GM12891 (cell line): ENCODE measurements around the gene KDM3B.

Experiments used
- PAX5 ChIP-seq: IDR thresholded peaks from 2 replicates; pipeline ENCODE4 v1.6.1; 2011; ENCODE audit warnings: low read length, moderate library complexity, mild to moderate bottlenecking; ENCODE audit not compliant: insufficient read depth, severe bottlenecking
- POLR2A ChIP-seq: IDR thresholded peaks from 2 replicates; pipeline ENCODE4 v1.6.1; 2011; ENCODE audit warnings: low read depth, low read length, control low read depth
- POLR2AphosphoS5 ChIP-seq: IDR thresholded peaks from 2 replicates; pipeline ENCODE4 v1.6.1; 2011; ENCODE audit warnings: low read depth, low read length, control low read depth
- TAF1 ChIP-seq: IDR thresholded peaks from 2 replicates; pipeline ENCODE4 v1.6.1; 2011; ENCODE audit warnings: low read depth, low read length, control low read depth

- TF ChIP-seq POLR2AphosphoS5, result no peak; the same call in 1 of the 2 replicates
- no peak for TF ChIP-seq POLR2A
- TF ChIP-seq PAX5, result peak; percentile 81
- no peak for TF ChIP-seq TAF1
These were observed at the start of gene KDM3B for GRCh38 chr5:138352071-138352721.
